ENCODE data around the gene MAD1L1. TPM values are rescaled to one million over a fixed set of nuclear protein-coding genes. Genes with fewer than 3 reads are reported as not detected.

MAD1L1 gene
- total and polyA plus RNA-seq, 2 of the 8 experiments (the other 6 are each of a cell fraction or from before 2014, with no cell fraction given) = 40.4 to 44.6 TPM

- H3K9ac ChIP-seq (replicated peaks in 1 of 4; ENCODE audit: extremely low read depth in 1 of 4, low read depth in 3 of 4, low read length in 3 of 4) = no peak overlapping the region
- no peak overlapping the region for H2AK5ac ChIP-seq (ENCODE audit: low read depth, low read length)
- no peak overlapping the region for H3K4me3 ChIP-seq (ENCODE audit: extremely low read depth in 1 of 4, insufficient read depth in 2 of 4, low read depth in 3 of 4, low read length in 4 of 4)
- no peaks in the 10 kb centered on the region for H3K79me2 ChIP-seq (ENCODE audit: control insufficient read depth in 1 of 2, insufficient read depth in 2 of 2, low read length in 2 of 2)
- ChIA-PET CTCF (ENCODE audit: partially characterized antibody) (interaction anchor here (0.6 kb wide), 1 partner anchor 13 kb away, joined by 3 read pairs; no protein-coding TSS in a partner anchor), POLR2A (ENCODE audit: partially characterized antibody) (no interaction called here)
- no peak for FAIRE-seq
- no peaks in the 10 kb centered on the region for H3K27me3 ChIP-seq (replicated peaks in 1 of 4; ENCODE audit: control insufficient read depth in 3 of 4, extremely low read depth in 1 of 4, insufficient read depth in 3 of 4, low read length in 3 of 4)
- H3K79me1 ChIP-seq (ENCODE audit: low read depth, low read length) = no peaks in the 10 kb centered on the region; the same call in 1 of the 2 replicates
- no peak for DNase-seq (ENCODE audit: low read depth in 1 of 2, low spot score in 2 of 2)
- 89% methylated on average over 21 of the region's 22 CpGs; no CpG with 5 or more reads in 1 of the 2 experiments for WGBS, 2 experiments (ENCODE audit: extremely low coverage in 1 of 2, insufficient coverage in 1 of 2, insufficient read length in 1 of 2, insufficient replicate concordance in 2 of 2, low coverage in 1 of 2, low lambda C conversion rate in 2 of 2, missing lambda C conversion rate in 1 of 2)
- H3K9me3 ChIP-seq (ENCODE audit: insufficient read depth in 2 of 2, low read depth in 1 of 2, low read length in 1 of 2) = no peaks in the 10 kb centered on the region
- no peak overlapping the region for H3K14ac ChIP-seq (ENCODE audit: insufficient read length)
- no peak overlapping the region for H3K56ac ChIP-seq (replicated peaks; ENCODE audit: insufficient read length, low read depth, low read length)
- no peaks in the 10 kb centered on the region for H3K23me2 ChIP-seq (ENCODE audit: low read depth, low read length)
- H3K4ac ChIP-seq (replicated peaks; ENCODE audit: insufficient read length, low read depth, low read length) = no peak overlapping the region
- H3K18ac ChIP-seq (ENCODE audit: extremely low read depth, low read length) = no peak overlapping the region
- no peak overlapping the region for H4K5ac ChIP-seq (ENCODE audit: insufficient read length, low read depth, low read length)
- no peak overlapping the region for H2BK12ac ChIP-seq (ENCODE audit: low read depth, low read length)
- H3K23ac ChIP-seq (ENCODE audit: insufficient read length) = no peak overlapping the region
- no peak overlapping the region for H2AFZ ChIP-seq (ENCODE audit: low read length)
- H2BK20ac ChIP-seq (ENCODE audit: low read length) = no peak overlapping the region
- H4K8ac ChIP-seq (ENCODE audit: extremely low read depth, insufficient read depth, low read length) = 0 out of 2 replicates have a peak overlapping the region, but pooled peaks have one; percentile 21
- no peak overlapping the region for H2BK15ac ChIP-seq (ENCODE audit: low read length)
- H4K91ac ChIP-seq (replicated peaks; ENCODE audit: insufficient read length, low read length) = no peak overlapping the region
- H3K36me3 ChIP-seq (ENCODE audit: control insufficient read depth in 2 of 4, insufficient read depth in 4 of 4, low read length in 3 of 4) = no peaks in the 10 kb centered on the region; a peak in 1 of 8 replicates
- peak overlapping the region; percentile 0; the same call in 1 of the 2 replicates for H2BK5ac ChIP-seq (ENCODE audit: low read depth, low read length)
- H4K20me1 ChIP-seq (replicated peaks in 1 of 2; ENCODE audit: control insufficient read depth in 1 of 2, insufficient read depth in 2 of 2, low read length in 2 of 2) = peaks cover 2 to 8% of the 10 kb centered on the region in 2 experiments
- H3K27ac ChIP-seq (ENCODE audit: low read depth, low read length) = no peak overlapping the region
- H2BK120ac ChIP-seq (replicated peaks; ENCODE audit: low read depth, low read length) = no peak overlapping the region
- no peak overlapping the region for H3K4me2 ChIP-seq (ENCODE audit: insufficient read depth in 1 of 2, low read depth in 2 of 2, low read length in 2 of 2)
- H3K4me1 ChIP-seq (replicated peaks in 1 of 4; ENCODE audit: control insufficient read depth in 3 of 4, insufficient read depth in 4 of 4, low read length in 3 of 4) = no peaks in the 10 kb centered on the region; a peak in 1 of 7 replicates
- TF ChIP-seq TEAD4 (IDR thresholded peaks at IDR 0.05; ENCODE audit: low read depth, low read length) = no peak
- no peak for TF ChIP-seq RBBP5 (IDR thresholded peaks at IDR 0.05; ENCODE audit: borderline replicate concordance, low read depth, low read length)
- TF ChIP-seq CBX8 (IDR thresholded peaks at IDR 0.05; ENCODE audit: borderline replicate concordance, low read depth, low read length) = no peak
- no peak for TF ChIP-seq FOSL1 (IDR thresholded peaks at IDR 0.05; ENCODE audit: insufficient read depth, low read depth, low read length)
- no peak for TF ChIP-seq TAF1 (IDR thresholded peaks at IDR 0.05; ENCODE audit: low read depth, low read length)
- no peak for TF ChIP-seq CHD2 (IDR thresholded peaks at IDR 0.05; ENCODE audit: low read length)
- TF ChIP-seq EP300 (IDR thresholded peaks at IDR 0.05; ENCODE audit: borderline replicate concordance in 1 of 2, low read depth in 2 of 2, low read length in 2 of 2) = no peak
- TF ChIP-seq GTF2F1 (IDR thresholded peaks at IDR 0.05; ENCODE audit: borderline replicate concordance, low read depth, low read length) = no peak
- no peak for TF ChIP-seq KDM4A (IDR thresholded peaks at IDR 0.05; ENCODE audit: low read depth, low read length, severe bottlenecking)
- TF ChIP-seq PHF8 (conservative IDR thresholded peaks at IDR 0.05; ENCODE audit: low read depth, low read length) = no peak
- TF ChIP-seq HDAC2 (IDR thresholded peaks at IDR 0.05; ENCODE audit: borderline replicate concordance in 1 of 2, low read depth in 2 of 2, low read length in 2 of 2) = no peak
- no peak for TF ChIP-seq BACH1 (IDR thresholded peaks at IDR 0.05; ENCODE audit: low read length)
These were observed 313.0 kb downstream of the MAD1L1 start for GRCh38 chr7:1919539-1920265.
